Lower leg skin (tissue), 4 donors: ENCODE results near the gene TRIM32. TPM values are rescaled to one million over a fixed set of nuclear protein-coding genes. Genes with fewer than 3 reads are reported as not detected.

Experiments used
- DNase-seq, 2 donors: peaks; one replicate each; pipeline ENCODE4 v3.0.0-alpha.2; 2019; ENCODE audit warnings: low spot score in 2 of 2
- H3K4me3 ChIP-seq: fragments of 200-600 bp; sonication (generic); 2 replicates; pipeline ENCODE4 v1.5.1; 2017; ENCODE audit warnings: mild to moderate bottlenecking, low read depth; ENCODE audit not compliant: poor library complexity, severe bottlenecking
- CTCF ChIP-seq, 3 donors: fragments of 450-650 bp; IDR thresholded peaks; one replicate each; pipeline ENCODE4 v1.5.1; 2016; ENCODE audit warnings: antibody characterized with exemption in 3 of 3, mild to moderate bottlenecking in 3 of 3, moderate library complexity in 2 of 3
- POLR2A ChIP-seq, 2 donors: fragments of 450-650 bp; IDR thresholded peaks; one replicate each; pipeline ENCODE4 v1.6.1; 2016 to 2017; ENCODE audit warnings: antibody characterized with exemption in 2 of 2, mild to moderate bottlenecking in 1 of 2, moderate library complexity in 1 of 2
- WGBS, 2 donors: methylation state at CpG; one replicate each; pipeline ENCODE4 v1.1.5; 2018; 5-methylcytosine and 5-hydroxymethylcytosine counted together
- intact Hi-C: fragments of 100-400 bp; cut with DNase I; formaldehyde crosslinking; loops from one replicate; pipeline ENCODE4 v1.15.0; 2023; ENCODE audit warnings: low total_unique reads
- total RNA-seq, 4 donors: library from RNA; depleted of rRNA; stranded (reverse); fragments of >200 nt; gene quantifications; one replicate each; pipeline ENCODE4 v1.1.0, GENCODE V29; 2016

The TRIM32 gene
- total RNA-seq, 4 donors from 2014 or later = 9.9 to 16.1 (median 12.1) TPM

GRCh38 chr9:116668970-116669695 is 18.0 kb upstream of the TRIM32 start:
- 92% methylated on average over 4 of the region's 4 CpGs for WGBS, 2 donors
- H3K4me3 ChIP-seq = no peak overlapping the region
- no peak for DNase-seq
- intact Hi-C loops = no loop called here
- TF ChIP-seq POLR2A (IDR thresholded peaks at IDR 0.05) (no peak), CTCF (IDR thresholded peaks at IDR 0.05) (no peak)

GRCh38 chr9:116671605-116672004 is 15.5 kb upstream of the TRIM32 start:
- no peak overlapping the region for H3K4me3 ChIP-seq
- WGBS, 2 donors = 69 to 81% methylated on average over 2 of the region's 2 CpGs

GRCh38 chr9:116673375-116673774 is 13.7 kb upstream of the TRIM32 start:
- no peak for TF ChIP-seq POLR2A (IDR thresholded peaks at IDR 0.05)
- no peak for TF ChIP-seq CTCF (IDR thresholded peaks at IDR 0.05)
- WGBS, 2 donors = 0 to 93% methylated on average over 1 of the region's 1 CpG
- H3K4me3 ChIP-seq = no peak overlapping the region
- intact Hi-C loops = no loop called here
- DNase-seq = no peak

More at GRCh38 chr9:116671605-116672004, 15.5 kb upstream of the TRIM32 start:
- intact Hi-C loops = no loop called here
- TF ChIP-seq POLR2A (IDR thresholded peaks at IDR 0.05) (no peak), CTCF (IDR thresholded peaks at IDR 0.05) (no peak)
- no peak for DNase-seq

GRCh38 chr9:116674210-116674980 is 12.7 kb upstream of the TRIM32 start:
- no peak for DNase-seq
- no peak overlapping the region for H3K4me3 ChIP-seq
- WGBS, 2 donors = 94 to 97% methylated on average over 5 of the region's 5 CpGs
- intact Hi-C loops = no loop called here
- TF ChIP-seq CTCF (IDR thresholded peaks at IDR 0.05) (no peak), POLR2A (IDR thresholded peaks at IDR 0.05) (no peak)

GRCh38 chr9:116683535-116683934 is 3.6 kb upstream of the TRIM32 start:
- intact Hi-C loops = no loop called here
- H3K4me3 ChIP-seq = no peak overlapping the region
- no peak for TF ChIP-seq POLR2A (IDR thresholded peaks at IDR 0.05)
- TF ChIP-seq CTCF (IDR thresholded peaks at IDR 0.05) = no peak
- no peak for DNase-seq
